Sigmoid colon (tissue), 4 donors: ENCODE results near the gene EMX2.

ENCODE experiments used
- EP300 ChIP-seq, 4 donors: sonication (generic); formaldehyde crosslinking; IDR thresholded peaks; one replicate each; pipeline ENCODE4 v1.6.1; 2017; ENCODE audit warnings: antibody characterized with exemption in 4 of 4
- TF ChIP-seq, protein P1 (sequence below), 4 experiments: fragments of 450-650 bp in 3 of 4; fragments of 200-600 bp in 1 of 4; IDR thresholded peaks; one replicate each; pipeline ENCODE4 v1.5.1; 2016 to 2019; ENCODE audit warnings: antibody characterized with exemption in 4 of 4, mild to moderate bottlenecking in 3 of 4, moderate library complexity in 2 of 4

DNA sequence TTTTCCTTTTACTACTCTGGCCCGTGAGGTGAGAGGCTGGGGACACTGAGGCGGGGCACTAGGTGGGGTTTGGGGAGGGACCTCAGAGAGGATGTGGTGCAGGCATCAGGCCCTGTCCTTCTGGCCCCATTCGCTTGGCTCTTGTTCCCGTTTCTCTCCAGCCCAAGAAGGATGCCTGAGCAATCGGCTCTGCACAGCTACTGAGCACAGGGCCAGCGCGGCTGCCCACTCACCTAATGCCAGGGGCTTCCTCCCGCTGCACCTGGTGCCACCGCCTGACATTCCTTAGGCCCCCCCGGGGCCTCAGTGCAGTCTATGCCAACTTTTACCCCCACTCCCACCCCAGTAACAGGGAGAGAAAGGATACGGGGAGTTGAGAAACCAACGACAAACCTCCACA is 12.5 kb downstream of the EMX2 start:
- TF ChIP-seq, protein P1, sequence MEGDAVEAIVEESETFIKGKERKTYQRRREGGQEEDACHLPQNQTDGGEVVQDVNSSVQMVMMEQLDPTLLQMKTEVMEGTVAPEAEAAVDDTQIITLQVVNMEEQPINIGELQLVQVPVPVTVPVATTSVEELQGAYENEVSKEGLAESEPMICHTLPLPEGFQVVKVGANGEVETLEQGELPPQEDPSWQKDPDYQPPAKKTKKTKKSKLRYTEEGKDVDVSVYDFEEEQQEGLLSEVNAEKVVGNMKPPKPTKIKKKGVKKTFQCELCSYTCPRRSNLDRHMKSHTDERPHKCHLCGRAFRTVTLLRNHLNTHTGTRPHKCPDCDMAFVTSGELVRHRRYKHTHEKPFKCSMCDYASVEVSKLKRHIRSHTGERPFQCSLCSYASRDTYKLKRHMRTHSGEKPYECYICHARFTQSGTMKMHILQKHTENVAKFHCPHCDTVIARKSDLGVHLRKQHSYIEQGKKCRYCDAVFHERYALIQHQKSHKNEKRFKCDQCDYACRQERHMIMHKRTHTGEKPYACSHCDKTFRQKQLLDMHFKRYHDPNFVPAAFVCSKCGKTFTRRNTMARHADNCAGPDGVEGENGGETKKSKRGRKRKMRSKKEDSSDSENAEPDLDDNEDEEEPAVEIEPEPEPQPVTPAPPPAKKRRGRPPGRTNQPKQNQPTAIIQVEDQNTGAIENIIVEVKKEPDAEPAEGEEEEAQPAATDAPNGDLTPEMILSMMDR (IDR thresholded peaks at IDR 0.05), result no peak
- no peak for TF ChIP-seq EP300 (IDR thresholded peaks at IDR 0.05)
